Stimulated activated naive CD4-positive, alpha-beta T cell (primary cell): ENCODE results near the gene CDH4.
"Not testable (repeated sequence)": the region's sequence is repeated elsewhere in the genome, so short reads cannot be mapped to it uniquely, and the experiment has no call there.

Experiments used
- DNase-seq, 6 experiments: peaks; one replicate each; lab custom pipeline; 2025; lab: John Stamatoyannopoulos, UW

The CDH4 gene

GRCh38 chr20:61253640-61254511 is 1.8 kb downstream of the CDH4 start:
- no peak for DNase-seq

- no peak for DNase-seq
Observed at GRCh38 chr20:61254881-61255626, 3.0 kb downstream of the CDH4 start.

- DNase-seq: no peak
Observed at GRCh38 chr20:61256365-61256764, 4.3 kb downstream of the CDH4 start.

GRCh38 chr20:61256824-61257223 is 4.8 kb downstream of the CDH4 start:
- no peak for DNase-seq

- no peak for DNase-seq
Observed at GRCh38 chr20:61257611-61258010, 5.5 kb downstream of the CDH4 start.

- no peak for DNase-seq
Observed at GRCh38 chr20:61259741-61260140, 7.7 kb downstream of the CDH4 start.

GRCh38 chr20:61260905-61261304 is 8.8 kb downstream of the CDH4 start:
- DNase-seq: no peak

- DNase-seq: no peak
Observed at GRCh38 chr20:61262036-61262435, 10.0 kb downstream of the CDH4 start.

GRCh38 chr20:61262514-61262913 is 10.5 kb downstream of the CDH4 start:
- DNase-seq: no peak

GRCh38 chr20:61263084-61263695 is 11.1 kb downstream of the CDH4 start:
- DNase-seq: peak in 2 of 6 experiments; percentile 16

- no peak for DNase-seq
Observed at GRCh38 chr20:61263938-61264337, 11.9 kb downstream of the CDH4 start.

GRCh38 chr20:61267241-61267640 is 15.2 kb downstream of the CDH4 start:
- DNase-seq: no peak

GRCh38 chr20:61268024-61268423 is 16.0 kb downstream of the CDH4 start:
- no peak for DNase-seq

- DNase-seq: no peak
Observed at GRCh38 chr20:61271312-61272231, 19.5 kb downstream of the CDH4 start.

GRCh38 chr20:61273024-61273423 is 21.0 kb downstream of the CDH4 start:
- not testable (repeated sequence) for DNase-seq

- DNase-seq: not testable (repeated sequence)
Observed at GRCh38 chr20:61273666-61274065, 21.6 kb downstream of the CDH4 start.

GRCh38 chr20:61274326-61274725 is 22.3 kb downstream of the CDH4 start:
- no peak for DNase-seq

GRCh38 chr20:61278296-61278695 is 26.2 kb downstream of the CDH4 start:
- DNase-seq: no peak

GRCh38 chr20:61279621-61280150 is 27.6 kb downstream of the CDH4 start:
- DNase-seq: no peak

- no peak for DNase-seq
Observed at GRCh38 chr20:61280217-61280980, 28.3 kb downstream of the CDH4 start.
